ENCODE results near the gene SHISAL2A.

The SHISAL2A gene

GRCh38 chr1:52621950-52622349, 11.0 kb upstream of the SHISAL2A start:
- no peak for DNase-seq (ENCODE audit: low spot score)

- DNase-seq (ENCODE audit: low spot score), result no peak
Observed at GRCh38 chr1:52623812-52624211, 9.2 kb upstream of the SHISAL2A start.

GRCh38 chr1:52627028-52627427, 5.9 kb upstream of the SHISAL2A start:
- no peak for DNase-seq (ENCODE audit: low spot score)

GRCh38 chr1:52628614-52629324, 4.2 kb upstream of the SHISAL2A start:
- DNase-seq (ENCODE audit: low spot score), result no peak

- DNase-seq (ENCODE audit: low spot score), result no peak
Observed at GRCh38 chr1:52629325-52629643, 3.7 kb upstream of the SHISAL2A start.

- no peak for DNase-seq (ENCODE audit: low spot score)
Observed at GRCh38 chr1:52629667-52630066, 3.3 kb upstream of the SHISAL2A start.

- no peak for DNase-seq (ENCODE audit: low spot score)
Observed at GRCh38 chr1:52631759-52632331, 1.1 kb upstream of the SHISAL2A start.

- no peak for DNase-seq (ENCODE audit: low spot score)
Observed at GRCh38 chr1:52633291-52633754, 355 bp downstream of the SHISAL2A start.

- DNase-seq (ENCODE audit: low spot score), result no peak
Observed at GRCh38 chr1:52634111-52634510, 1.1 kb downstream of the SHISAL2A start.

- DNase-seq (ENCODE audit: low spot score), result no peak
Observed at GRCh38 chr1:52635321-52636089, 2.5 kb downstream of the SHISAL2A start.

GRCh38 chr1:52636721-52637695, 4.0 kb downstream of the SHISAL2A start:
- DNase-seq (ENCODE audit: low spot score), result no peak

- no peak for DNase-seq (ENCODE audit: low spot score)
Observed at GRCh38 chr1:52637946-52638345, 5.0 kb downstream of the SHISAL2A start.

GRCh38 chr1:52640697-52641096, 7.7 kb downstream of the SHISAL2A start:
- no peak for DNase-seq (ENCODE audit: low spot score)

- DNase-seq (ENCODE audit: low spot score), result no peak
Observed at GRCh38 chr1:52641307-52641706, 8.3 kb downstream of the SHISAL2A start.

- no peak for DNase-seq (ENCODE audit: low spot score)
Observed at GRCh38 chr1:52645261-52645660, 12.3 kb downstream of the SHISAL2A start.

GRCh38 chr1:52651904-52652303, 18.9 kb downstream of the SHISAL2A start:
- no peak for DNase-seq (ENCODE audit: low spot score)

GRCh38 chr1:52653207-52653849, 20.4 kb downstream of the SHISAL2A start:
- DNase-seq (ENCODE audit: low spot score), result no peak

- no peak for DNase-seq (ENCODE audit: low spot score)
Observed at GRCh38 chr1:52654063-52654462, 21.1 kb downstream of the SHISAL2A start.

GRCh38 chr1:52657702-52658101, 24.7 kb downstream of the SHISAL2A start:
- DNase-seq (ENCODE audit: low spot score), result no peak

GRCh38 chr1:52658795-52659194, 25.8 kb downstream of the SHISAL2A start:
- DNase-seq (ENCODE audit: low spot score), result no peak

GRCh38 chr1:52659356-52659755, 26.4 kb downstream of the SHISAL2A start:
- no peak for DNase-seq (ENCODE audit: low spot score)

All from LoVo (cell line).